ENCODE measurements around the gene ARHGAP31. TPM values are rescaled to one million over a fixed set of nuclear protein-coding genes. Genes with fewer than 3 reads are reported as not detected.
A peak's percentile ranks its signal among the peaks of the same experiment; 100 is the strongest.

The ARHGAP31 gene
- total and polyA plus RNA-seq, 5 donors, result 14.6 to 52.3 (median 45.1) TPM

DNA sequence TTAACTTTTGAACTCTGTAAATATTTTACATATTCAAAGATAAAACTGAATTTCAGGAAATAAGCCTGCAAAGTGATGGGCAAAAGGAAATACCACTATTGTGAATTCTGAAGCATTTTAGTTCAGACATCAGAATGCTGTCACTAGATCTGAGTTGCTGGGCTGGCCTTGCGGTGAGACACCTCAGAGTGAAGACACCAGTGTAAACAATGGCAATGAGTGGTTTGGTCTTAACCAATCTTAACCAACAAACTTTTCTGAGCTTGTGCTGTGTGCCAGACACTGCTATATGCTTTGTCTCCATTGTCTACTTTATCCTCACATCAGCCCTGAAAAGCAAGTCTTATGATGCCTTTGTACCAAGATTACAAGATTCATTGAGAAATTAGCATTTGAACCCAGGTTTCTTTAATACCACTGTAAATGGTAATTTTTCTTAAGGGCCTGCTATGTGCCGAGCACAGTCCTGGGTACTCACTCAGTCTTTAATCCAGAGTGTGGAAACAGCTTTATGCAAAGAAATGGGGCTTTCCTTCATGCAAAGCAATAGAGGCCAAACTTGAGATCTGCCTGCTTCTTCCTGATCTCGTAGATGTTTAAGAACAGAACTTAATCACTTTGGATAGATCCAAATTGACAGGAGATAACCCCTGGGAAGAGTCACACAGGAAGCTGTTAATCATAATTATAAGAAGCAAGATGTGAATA is 114.2 kb downstream of the ARHGAP31 start:
- Histone ChIP-seq H3K4me1 (ENCODE audit: control insufficient read depth, insufficient read depth, low read length) (no peaks in the 10 kb centered on the region), H3K27me3 (ENCODE audit: control insufficient read depth, insufficient read depth) (no peaks in the 10 kb centered on the region), H3K9me3 (ENCODE audit: control insufficient read depth, low read length) (no peaks in the 10 kb centered on the region), H3K4me3 (ENCODE audit: low read length) (no peak overlapping the region), H3K27ac (ENCODE audit: low read length) (no peak overlapping the region)
- ATAC-seq (no peak), DNase-seq (no peak)
- intact Hi-C loops (cut with DNase I), result no loop called here
- 82% methylated on average over 3 of the region's 3 CpGs for WGBS

DNA sequence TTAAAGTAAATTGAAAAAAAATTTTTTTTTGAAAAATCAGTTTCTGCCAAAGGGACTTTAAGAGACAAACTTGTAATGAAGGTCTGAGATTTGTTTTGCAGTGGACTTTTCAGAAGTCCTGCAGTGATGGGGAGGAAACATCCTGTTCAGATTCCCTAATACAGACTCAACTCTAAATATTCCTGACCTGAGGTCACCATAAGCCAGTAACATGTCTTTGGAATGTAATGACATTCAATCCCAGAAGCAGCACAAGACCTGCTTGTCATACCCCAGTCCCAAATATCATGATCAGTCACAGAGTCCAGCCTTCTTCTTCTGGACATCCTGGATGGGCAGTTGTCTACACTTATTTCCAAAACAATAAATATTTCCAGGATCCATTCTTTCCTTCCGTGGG is 115.7 kb downstream of the ARHGAP31 start:
- DNase-seq (no peak), ATAC-seq (no peak)
- no peaks in the 10 kb centered on the region for H3K27me3 ChIP-seq (ENCODE audit: control insufficient read depth, insufficient read depth)
- intact Hi-C loops (cut with DNase I), result no loop called here
- no peak overlapping the region for H3K27ac ChIP-seq (ENCODE audit: low read length)
- H3K4me3 ChIP-seq (ENCODE audit: low read length), result no peak overlapping the region
- no peaks in the 10 kb centered on the region for H3K9me3 ChIP-seq (ENCODE audit: control insufficient read depth, low read length)
- 94% methylated on average over 1 of the region's 1 CpG for WGBS
- peaks cover 4% of the 10 kb centered on the region for H3K4me1 ChIP-seq (ENCODE audit: control insufficient read depth, insufficient read depth, low read length)

DNA sequence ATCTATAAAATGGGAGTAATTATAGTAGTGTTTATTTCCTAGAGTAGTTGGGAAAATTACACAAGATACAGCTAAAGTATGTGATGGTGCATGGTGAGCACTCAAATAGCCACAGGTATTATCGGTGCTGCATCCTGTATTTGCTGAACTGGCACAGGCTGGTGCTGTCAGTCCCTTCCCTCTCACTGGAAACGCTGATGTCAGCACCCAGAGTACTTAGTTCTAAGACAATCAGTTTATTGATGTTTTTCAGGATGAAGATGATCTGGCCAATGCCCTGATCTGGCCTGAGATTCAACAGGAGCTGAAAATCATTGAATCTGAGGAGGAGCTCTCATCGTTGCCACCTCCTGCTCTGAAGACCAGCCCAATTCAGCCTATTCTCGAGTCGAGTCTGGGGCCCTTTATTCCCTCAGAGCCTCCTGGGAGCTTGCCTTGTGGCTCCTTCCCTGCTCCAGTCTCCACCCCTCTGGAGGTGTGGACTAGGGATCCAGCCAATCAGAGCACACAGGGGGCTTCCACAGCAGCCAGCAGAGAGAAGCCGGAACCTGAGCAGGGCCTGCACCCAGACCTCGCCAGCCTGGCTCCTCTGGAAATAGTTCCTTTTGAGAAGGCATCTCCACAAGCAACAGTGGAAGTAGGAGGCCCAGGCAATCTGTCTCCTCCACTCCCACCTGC is 119.6 kb downstream of the ARHGAP31 start:
- Histone ChIP-seq H3K4me1 (ENCODE audit: control insufficient read depth, insufficient read depth, low read length) (peaks cover 7% of the 10 kb centered on the region), H3K9me3 (ENCODE audit: control insufficient read depth, low read length) (no peaks in the 10 kb centered on the region), H3K27me3 (ENCODE audit: control insufficient read depth, insufficient read depth) (no peaks in the 10 kb centered on the region), H3K27ac (ENCODE audit: low read length) (peak overlapping the region; percentile 21), H3K4me3 (ENCODE audit: low read length) (no peak overlapping the region)
- DNase-seq, result no peak
- intact Hi-C loops (cut with DNase I), result no loop called here
- 73% methylated on average over 7 of the region's 7 CpGs for whole genome bisulfite sequencing
- no peak for ATAC-seq

DNA sequence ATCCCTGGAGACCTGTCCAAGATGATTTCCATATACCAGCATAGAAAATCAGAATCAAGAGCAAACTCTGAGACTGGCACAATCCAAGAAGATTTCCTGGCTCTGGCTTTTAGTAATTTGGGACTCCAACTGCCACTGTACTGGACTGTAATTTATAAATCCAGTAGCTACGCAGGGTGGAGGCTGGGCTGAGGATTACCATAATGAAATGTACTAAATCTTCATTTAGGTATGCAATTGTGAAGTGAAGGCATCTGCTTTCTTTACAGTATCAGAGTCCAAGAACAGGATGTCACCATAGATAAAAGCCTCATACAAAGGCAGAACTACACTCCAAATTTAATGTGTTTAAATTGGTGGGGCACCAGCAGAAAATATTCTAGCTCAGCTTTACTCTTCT is 122.7 kb downstream of the ARHGAP31 start:
- Histone ChIP-seq H3K4me1 (ENCODE audit: control insufficient read depth, insufficient read depth, low read length) (peaks cover 9% of the 10 kb centered on the region), H3K27me3 (ENCODE audit: control insufficient read depth, insufficient read depth) (no peaks in the 10 kb centered on the region), H3K9me3 (ENCODE audit: control insufficient read depth, low read length) (no peaks in the 10 kb centered on the region), H3K4me3 (ENCODE audit: low read length) (no peak overlapping the region), H3K27ac (ENCODE audit: low read length) (peak overlapping the region; percentile 79)
- no peak for ATAC-seq
- DNase-seq, result no peak
- intact Hi-C loops (cut with DNase I), result no loop called here
- WGBS, result 83% methylated on average over 1 of the region's 1 CpG

DNA sequence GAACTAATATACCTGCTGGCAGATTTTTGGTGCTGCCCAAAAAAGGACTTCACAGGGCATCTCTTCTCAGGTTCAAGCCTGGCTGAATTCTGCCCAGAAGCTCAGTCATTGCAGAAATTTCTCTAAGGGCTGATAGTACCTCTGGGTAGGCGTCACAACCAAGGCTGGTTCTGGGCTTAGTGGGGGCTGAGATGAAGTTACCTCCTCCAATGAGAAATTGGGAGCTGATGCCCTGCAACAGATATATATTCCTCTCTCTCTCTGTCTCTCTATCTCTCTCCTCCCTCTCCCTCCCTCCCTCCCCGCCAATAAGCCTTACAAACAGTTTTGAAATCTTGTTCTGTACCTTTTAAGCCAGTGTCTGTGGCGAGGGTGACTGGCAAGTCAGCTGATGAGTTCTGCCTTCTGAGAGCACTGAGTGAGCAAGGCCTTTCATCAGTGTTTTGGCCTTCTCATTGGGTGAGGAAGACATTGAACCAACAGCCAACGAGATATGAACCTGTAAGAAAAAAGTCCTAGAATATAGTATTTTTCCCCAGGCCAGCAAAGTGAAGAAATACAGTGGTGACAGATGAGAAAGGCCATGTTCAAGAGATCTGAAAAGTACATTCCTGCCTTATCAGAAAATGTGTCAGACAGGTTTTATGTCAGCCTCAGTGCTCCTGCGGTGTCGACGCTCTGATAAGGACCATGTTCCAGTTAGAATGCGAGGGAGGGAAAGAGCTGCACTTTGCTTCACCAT is 123.8 kb downstream of the ARHGAP31 start:
- ATAC-seq (peak; percentile 62 to 71), DNase-seq (no peak)
- H3K27ac ChIP-seq (ENCODE audit: low read length), result peak overlapping the region; percentile 79
- H3K9me3 ChIP-seq (ENCODE audit: control insufficient read depth, low read length), result no peaks in the 10 kb centered on the region
- no peaks in the 10 kb centered on the region for H3K27me3 ChIP-seq (ENCODE audit: control insufficient read depth, insufficient read depth)
- no peak overlapping the region for H3K4me3 ChIP-seq (ENCODE audit: low read length)
- peaks cover 9% of the 10 kb centered on the region for H3K4me1 ChIP-seq (ENCODE audit: control insufficient read depth, insufficient read depth, low read length)
- intact Hi-C loops (cut with DNase I), result no loop called here
- 58% methylated on average over 8 of the region's 8 CpGs for WGBS

DNA sequence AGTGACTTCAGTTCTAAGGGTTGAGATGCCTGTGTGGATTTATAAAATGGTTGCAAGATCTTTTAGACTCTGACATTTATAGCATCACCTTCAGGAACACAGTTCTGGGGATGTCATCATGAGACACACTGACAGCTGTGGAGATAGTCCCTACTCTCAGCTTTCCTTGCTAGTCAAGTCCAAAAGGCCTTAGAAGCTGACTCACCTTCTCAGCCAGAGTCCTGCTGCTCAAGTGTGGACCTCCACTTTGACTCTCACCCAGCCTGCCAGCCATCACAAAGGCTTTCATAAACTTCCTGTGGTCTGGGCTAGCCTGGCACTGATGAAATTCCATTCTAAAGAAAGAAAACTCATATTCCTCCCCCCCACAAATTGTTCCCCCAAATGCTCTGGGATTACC is 124.5 kb downstream of the ARHGAP31 start:
- peaks cover 9% of the 10 kb centered on the region for H3K4me1 ChIP-seq (ENCODE audit: control insufficient read depth, insufficient read depth, low read length)
- intact Hi-C loops (cut with DNase I), result no loop called here
- no peak for DNase-seq
- no peaks in the 10 kb centered on the region for H3K9me3 ChIP-seq (ENCODE audit: control insufficient read depth, low read length)
- H3K4me3 ChIP-seq (ENCODE audit: low read length), result no peak overlapping the region
- peak overlapping the region; percentile 86 for H3K27ac ChIP-seq (ENCODE audit: low read length)
- H3K27me3 ChIP-seq (ENCODE audit: control insufficient read depth, insufficient read depth), result no peaks in the 10 kb centered on the region
- ATAC-seq, result peak; percentile 20 to 40

DNA sequence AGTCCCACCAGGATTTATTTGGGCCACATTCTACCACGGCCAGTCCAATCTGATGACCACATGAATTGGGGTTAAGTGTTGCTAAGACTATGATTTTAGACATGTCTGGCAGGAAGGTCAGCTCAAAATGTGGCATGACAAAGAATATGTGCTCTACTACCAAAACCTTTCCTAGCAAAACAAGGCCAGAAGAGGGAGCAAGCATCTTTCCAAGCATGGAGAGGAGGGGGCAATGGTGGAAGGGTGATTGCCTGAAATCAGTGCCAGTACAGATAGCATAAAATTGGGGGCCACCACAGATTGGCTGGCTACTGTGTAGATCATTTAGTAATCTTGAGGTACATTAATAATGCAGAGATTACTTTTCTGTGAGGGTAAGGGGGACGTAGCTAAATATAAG is 126.0 kb downstream of the ARHGAP31 start:
- intact Hi-C loops (cut with DNase I), result no loop called here
- Histone ChIP-seq H3K4me1 (ENCODE audit: control insufficient read depth, insufficient read depth, low read length) (peaks cover 5% of the 10 kb centered on the region), H3K4me3 (ENCODE audit: low read length) (no peak overlapping the region), H3K27ac (ENCODE audit: low read length) (peak overlapping the region; percentile 62), H3K9me3 (ENCODE audit: control insufficient read depth, low read length) (no peaks in the 10 kb centered on the region), H3K27me3 (ENCODE audit: control insufficient read depth, insufficient read depth) (no peaks in the 10 kb centered on the region)
- DNase-seq (no peak), ATAC-seq (no peak)
- WGBS, result 60% methylated on average over 2 of the region's 2 CpGs

DNA sequence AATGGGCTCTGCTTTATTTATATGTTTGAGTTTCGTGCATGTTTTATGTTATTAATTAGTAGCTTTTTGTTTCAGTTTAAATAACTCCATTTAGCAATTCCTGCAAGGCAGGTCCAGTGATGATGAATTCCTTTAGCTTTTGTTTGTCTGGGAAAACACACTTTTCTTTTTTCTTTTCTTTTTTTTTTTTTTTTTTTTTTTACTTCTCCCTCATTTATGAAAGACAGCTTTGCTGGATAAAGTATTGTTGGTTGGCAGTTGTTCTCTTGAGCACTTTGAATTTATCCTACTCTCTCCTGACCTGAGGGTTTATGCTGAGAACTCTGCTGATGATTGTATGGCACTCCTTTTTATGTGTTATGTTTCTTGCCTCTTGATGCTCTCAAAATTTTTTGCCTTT is 133.5 kb downstream of the ARHGAP31 start:
- Histone ChIP-seq H3K9me3 (ENCODE audit: control insufficient read depth, low read length) (no peaks in the 10 kb centered on the region), H3K27ac (ENCODE audit: low read length) (no peak overlapping the region), H3K4me1 (ENCODE audit: control insufficient read depth, insufficient read depth, low read length) (no peaks in the 10 kb centered on the region), H3K4me3 (ENCODE audit: low read length) (no peak overlapping the region), H3K27me3 (ENCODE audit: control insufficient read depth, insufficient read depth) (no peaks in the 10 kb centered on the region)
- no peak for DNase-seq
- intact Hi-C loops (cut with DNase I), result no loop called here
- no peak for ATAC-seq
- 95% methylated on average over 1 of the region's 1 CpG for WGBS

DNA sequence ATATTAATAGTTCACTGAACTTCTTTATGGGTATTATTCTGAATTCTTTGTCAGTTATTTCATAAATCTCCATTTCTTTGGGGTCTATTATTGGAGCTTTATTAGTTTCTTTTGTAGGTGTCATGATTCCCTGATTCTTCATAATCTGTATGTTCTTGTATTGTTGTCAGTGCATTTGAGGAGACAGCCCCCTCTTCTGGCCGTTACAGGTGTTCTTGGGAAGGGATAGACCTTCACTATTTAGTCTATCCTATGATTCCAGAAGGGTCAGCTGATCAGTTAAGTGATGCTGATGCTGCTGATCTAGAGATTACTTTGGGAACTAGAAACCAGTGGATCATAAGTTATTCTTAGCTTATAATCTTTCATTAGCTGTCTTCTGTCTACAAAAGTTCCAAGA is 134.4 kb downstream of the ARHGAP31 start:
- no peak overlapping the region for H3K4me3 ChIP-seq (ENCODE audit: low read length)
- no peak overlapping the region for H3K27ac ChIP-seq (ENCODE audit: low read length)
- intact Hi-C loops (cut with DNase I), result no loop called here
- H3K27me3 ChIP-seq (ENCODE audit: control insufficient read depth, insufficient read depth), result no peaks in the 10 kb centered on the region
- H3K4me1 ChIP-seq (ENCODE audit: control insufficient read depth, insufficient read depth, low read length), result peaks cover 1% of the 10 kb centered on the region
- no peak for ATAC-seq
- H3K9me3 ChIP-seq (ENCODE audit: control insufficient read depth, low read length), result no peaks in the 10 kb centered on the region
- 95% methylated on average over 1 of the region's 1 CpG for WGBS
- DNase-seq, result no peak

DNA sequence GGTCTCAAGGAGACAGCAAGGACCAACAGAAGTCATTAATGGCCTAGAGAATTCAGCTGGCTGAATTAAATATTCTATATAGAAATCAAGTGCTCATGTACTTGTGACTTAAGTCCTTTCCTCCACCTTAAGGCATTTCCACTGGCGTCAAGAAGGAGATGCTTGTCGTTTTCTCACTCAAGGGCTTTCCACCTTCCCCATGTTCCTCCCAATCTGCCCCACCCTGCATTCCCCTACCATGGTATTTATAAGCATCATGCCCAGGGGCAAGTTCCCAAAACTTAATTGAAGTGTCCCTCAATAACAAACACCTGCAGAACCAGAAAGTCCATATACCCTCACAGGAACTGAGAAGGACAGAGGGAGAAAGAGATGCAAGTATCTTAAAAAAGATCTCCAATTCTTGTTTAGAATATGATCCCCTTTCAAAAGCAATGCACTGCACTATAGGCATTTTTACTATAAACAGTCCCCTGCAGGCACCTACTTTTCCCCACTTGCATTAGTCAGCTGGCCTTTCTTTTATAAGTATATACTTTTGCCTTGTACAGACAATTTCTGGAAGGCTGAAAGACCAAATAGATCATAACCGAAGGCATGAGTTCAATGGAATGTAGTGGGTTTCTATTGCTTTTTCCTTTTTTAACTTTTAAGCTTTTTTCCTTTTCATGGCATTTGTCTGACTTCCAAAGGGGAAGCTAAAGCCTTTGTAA is 139.6 kb downstream of the ARHGAP31 start:
- no peak for DNase-seq
- Histone ChIP-seq H3K27me3 (ENCODE audit: control insufficient read depth, insufficient read depth) (no peaks in the 10 kb centered on the region), H3K9me3 (ENCODE audit: control insufficient read depth, low read length) (no peaks in the 10 kb centered on the region), H3K4me3 (ENCODE audit: low read length) (no peak overlapping the region), H3K4me1 (ENCODE audit: control insufficient read depth, insufficient read depth, low read length) (peaks cover 3% of the 10 kb centered on the region), H3K27ac (ENCODE audit: low read length) (no peak overlapping the region)
- ATAC-seq, result no peak
- intact Hi-C loops (cut with DNase I), result no loop called here
- 94% methylated on average over 3 of the region's 3 CpGs for WGBS

DNA sequence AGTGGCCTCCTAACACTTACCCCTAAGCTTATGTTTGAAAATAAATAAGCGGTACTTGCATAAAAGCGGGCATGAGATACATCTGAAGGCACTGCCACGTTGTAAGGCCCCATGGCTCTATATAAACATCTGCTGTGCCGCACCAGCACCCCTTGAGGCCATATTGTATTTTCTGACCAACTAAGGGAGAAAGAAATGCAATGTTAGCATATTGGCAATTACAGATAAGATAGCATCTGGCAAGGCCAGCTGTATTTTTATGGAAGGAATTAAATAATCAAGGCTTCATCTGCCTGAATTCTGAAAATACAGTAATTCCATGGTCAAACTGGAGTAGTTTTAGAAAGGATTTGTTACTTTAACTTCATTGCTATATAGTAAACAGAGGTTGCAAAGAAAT is 140.5 kb downstream of the ARHGAP31 start:
- Histone ChIP-seq H3K9me3 (ENCODE audit: control insufficient read depth, low read length) (no peaks in the 10 kb centered on the region), H3K4me3 (ENCODE audit: low read length) (no peak overlapping the region), H3K27me3 (ENCODE audit: control insufficient read depth, insufficient read depth) (no peaks in the 10 kb centered on the region), H3K4me1 (ENCODE audit: control insufficient read depth, insufficient read depth, low read length) (peaks cover 3% of the 10 kb centered on the region), H3K27ac (ENCODE audit: low read length) (no peak overlapping the region)
- WGBS, result 96% methylated on average over 4 of the region's 4 CpGs
- ATAC-seq, result no peak
- intact Hi-C loops (cut with DNase I), result no loop called here
- no peak for DNase-seq

Data from right cardiac atrium (tissue), 5 donors.